Measurements from ENCODE around the gene SNF8.
"Not testable (repeated sequence)": the region's sequence is repeated elsewhere in the genome, so short reads cannot be mapped to it uniquely, and the experiment has no call there.

Gene SNF8, protein sequence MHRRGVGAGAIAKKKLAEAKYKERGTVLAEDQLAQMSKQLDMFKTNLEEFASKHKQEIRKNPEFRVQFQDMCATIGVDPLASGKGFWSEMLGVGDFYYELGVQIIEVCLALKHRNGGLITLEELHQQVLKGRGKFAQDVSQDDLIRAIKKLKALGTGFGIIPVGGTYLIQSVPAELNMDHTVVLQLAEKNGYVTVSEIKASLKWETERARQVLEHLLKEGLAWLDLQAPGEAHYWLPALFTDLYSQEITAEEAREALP
- total RNA-seq = 42.7 to 76.1 reads per million in 2 experiments

DNA sequence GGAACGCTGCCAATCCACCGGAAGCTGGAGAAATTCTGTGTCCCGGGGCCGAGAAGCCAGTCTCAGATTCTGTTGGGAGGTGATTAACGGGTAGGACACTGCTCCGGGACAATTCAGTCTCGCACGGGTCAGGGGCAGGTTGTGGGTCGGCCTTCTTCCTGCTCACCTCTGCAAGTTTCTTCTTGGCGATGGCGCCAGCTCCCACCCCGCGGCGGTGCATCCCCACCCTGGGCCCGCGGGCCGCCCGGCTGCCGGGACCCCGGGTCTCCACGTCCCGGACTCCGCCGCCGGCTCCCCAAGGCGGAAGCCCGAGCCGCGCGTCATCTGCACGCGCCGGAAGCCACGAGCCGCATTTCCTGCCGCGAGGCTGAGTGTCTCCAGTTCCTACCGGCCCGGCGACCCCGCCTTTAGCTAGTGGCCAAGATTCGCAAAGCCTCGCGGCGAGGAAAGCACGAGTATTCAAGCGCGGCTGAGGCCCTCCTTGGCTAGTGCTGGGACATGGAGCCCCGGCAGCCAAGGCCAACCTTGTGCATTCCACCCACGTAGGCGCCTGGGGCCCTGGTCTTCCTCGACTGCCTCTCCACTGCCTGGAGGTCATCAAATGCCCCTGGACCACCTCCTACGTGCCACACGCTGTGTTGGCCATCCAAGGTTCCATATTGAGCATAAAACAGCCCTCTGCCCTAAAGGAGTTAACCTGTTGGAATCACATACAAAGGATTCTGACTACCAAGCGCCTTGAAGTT, at the start of gene SNF8:
Gene SNF8 (minus strand): TSS at position 328 of the 746 bp plus-strand sequence. CDS start 108 bp downstream, at position 220.
- DNase-seq (ENCODE audit: low read depth) = peak; percentile 89

DNA sequence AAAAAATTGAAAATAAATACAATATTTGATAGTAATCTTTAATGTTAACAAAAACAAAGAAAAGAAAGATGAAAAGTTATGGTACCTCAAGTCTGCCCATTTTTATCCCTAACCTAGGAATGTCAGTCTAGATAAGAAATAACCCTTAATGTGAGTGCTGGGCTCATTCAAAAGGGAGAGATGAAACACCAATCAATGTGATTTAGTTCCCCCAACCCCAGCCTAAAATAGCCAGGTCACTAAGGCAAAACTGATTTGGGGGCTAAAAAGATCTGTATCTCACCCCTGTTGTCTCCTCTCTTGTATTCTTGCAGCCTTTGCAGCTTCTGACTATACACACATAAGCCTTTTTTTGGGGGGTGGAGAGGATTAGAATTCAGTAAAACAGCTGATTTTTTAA, 49.3 kb upstream of the SNF8 start:
- no peak for DNase-seq (ENCODE audit: low read depth)

DNA sequence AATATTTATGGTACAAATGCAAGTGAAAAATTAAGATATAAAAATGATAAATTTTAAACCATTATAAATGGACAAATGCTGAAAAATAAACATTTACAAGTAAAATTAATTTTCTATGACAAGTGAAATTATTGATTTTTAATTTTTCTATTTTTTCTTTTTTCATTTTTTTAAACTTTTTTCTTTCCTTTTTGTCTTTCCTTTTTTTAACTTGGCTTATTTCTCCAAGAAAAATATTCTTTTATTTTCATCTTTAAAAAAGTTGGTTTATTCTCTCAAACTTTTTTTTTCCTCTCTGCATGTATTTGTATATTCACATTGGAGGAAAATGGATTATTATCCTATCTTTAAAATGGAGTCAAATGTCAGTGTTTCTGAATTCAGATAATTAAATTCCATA, 48.7 kb upstream of the SNF8 start:
- DNase-seq (ENCODE audit: low read depth) = no peak

DNA sequence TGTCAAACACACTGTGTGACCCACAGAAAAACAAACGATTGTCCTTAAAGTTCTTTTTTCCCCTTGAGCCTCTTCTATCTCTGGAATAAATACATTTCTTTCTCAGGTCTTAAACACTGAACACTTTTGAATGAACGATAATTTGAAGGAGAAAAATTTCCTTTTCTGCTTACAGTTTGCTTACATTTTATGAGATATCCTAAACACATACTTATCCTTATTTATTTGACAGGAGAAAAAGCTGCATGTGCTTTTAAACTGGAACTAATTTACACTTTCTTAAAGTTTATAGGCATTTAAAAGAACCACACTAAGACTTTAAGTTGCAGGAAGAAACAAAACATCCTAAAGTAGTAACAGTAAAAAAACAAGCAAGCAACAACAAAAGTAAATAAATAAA, 47.8 kb upstream of the SNF8 start:
- no peak for DNase-seq (ENCODE audit: low read depth)

DNA sequence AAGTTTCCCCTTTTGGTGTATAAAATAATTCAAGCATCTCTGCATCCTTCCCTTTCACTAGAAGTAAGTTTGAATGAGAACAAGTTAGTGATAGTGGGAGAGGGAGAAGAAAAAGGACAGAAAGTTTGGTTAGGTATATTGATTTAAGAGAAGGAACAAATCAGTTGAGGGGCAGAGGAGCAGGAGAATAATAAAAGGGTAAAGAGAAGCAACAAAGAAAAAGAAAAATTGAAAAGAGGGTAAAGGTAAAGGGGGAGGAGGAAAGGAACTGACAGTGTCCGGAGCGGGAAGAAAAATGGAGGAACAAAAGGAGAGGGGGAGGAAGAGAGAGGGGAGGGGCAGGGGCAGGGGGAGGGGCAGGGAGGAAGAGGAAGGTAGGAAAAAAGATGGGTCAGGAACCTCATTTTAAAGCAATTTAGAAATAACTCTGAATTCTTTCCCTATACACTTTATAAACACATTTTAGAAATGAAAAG, 46.3 kb upstream of the SNF8 start:
- DNase-seq (ENCODE audit: low read depth) = no peak

DNA sequence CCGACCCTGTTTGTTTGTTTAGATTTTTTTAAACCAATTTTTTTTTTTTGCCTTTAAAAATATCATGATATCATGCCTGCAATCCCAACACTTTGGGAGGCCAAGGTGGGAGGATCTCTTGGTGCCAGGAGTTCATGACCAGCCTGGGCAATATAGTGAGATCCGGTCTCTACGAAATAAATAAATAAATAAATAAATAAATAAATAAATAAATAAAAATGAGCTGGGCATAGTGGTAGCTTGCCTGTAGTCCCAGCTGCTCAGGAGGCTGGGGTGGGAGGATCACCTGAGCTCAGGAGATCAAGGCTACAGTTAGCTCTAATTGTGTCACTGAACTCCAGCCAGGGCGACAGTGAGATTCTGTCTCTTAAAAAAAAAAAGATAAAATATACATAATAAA, 44.5 kb upstream of the SNF8 start:
- no peak for DNase-seq (ENCODE audit: low read depth)

DNA sequence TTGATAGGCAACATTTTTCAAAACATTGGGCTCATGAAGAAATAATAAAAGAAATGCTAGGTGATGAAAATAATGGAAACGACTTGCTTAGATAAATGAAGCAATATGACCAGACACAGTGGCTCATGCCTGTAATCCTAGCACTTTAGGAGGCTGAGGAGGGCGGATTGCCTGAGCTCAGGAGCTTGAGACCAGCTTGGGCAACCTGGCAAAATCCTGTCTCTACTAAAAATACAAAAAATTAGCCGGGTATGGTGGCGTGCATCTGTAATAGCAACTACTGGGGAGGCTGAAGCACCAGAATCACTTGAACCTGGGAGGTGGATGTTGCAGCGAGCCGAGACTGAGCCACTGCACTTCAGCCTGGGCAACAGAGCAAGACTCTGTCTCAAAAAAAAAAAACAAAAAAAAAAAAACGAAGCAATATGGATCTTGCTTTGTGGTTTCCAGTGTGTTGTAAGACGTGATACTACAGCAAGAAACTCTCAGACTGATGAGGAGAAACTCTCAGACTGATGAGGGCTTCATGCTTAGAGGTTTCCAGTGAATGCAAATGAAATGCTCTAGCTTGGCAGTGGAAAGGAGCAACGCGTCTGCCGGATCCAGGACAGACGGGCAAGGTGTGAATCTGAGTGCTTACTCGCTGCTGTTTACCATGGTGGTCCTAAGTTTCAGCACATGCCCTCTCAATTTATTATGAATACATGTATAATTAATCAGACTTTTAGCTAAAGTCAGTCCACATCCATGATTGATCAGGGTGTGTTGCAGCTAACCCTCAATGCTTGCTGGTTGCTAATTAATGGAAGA, 41.0 kb upstream of the SNF8 start:
- DNase-seq (ENCODE audit: low read depth) = no peak

DNA sequence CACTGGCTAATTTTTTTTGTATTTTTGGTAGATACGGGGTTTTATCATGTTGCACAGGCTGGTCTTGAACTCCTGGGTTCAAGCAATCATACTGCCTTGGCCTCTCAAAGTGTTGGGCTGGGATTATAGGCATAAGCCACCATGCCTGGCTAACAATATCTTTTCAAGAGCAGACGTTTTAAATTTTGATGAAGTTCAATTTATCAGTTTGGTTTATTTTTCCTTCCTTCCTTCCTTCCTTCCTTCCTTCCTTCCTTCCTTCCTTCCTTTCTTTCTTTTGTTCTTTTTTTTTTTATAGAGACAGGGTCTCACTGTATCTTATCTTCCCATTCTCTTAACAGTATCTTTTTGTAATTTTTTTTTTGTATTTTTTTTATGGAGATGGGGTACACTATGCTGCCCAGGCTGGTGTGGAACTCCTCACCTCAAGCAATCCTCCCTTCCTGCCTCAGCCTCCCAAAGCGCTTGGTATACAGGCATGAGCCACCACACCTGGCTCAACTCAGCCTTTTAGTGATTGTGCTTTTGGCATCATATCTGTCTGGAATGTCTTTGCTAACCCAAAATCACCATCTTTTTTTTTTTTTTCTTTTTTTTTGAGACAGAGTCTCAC, 37.4 kb upstream of the SNF8 start:
- no peak for DNase-seq (ENCODE audit: low read depth)

DNA sequence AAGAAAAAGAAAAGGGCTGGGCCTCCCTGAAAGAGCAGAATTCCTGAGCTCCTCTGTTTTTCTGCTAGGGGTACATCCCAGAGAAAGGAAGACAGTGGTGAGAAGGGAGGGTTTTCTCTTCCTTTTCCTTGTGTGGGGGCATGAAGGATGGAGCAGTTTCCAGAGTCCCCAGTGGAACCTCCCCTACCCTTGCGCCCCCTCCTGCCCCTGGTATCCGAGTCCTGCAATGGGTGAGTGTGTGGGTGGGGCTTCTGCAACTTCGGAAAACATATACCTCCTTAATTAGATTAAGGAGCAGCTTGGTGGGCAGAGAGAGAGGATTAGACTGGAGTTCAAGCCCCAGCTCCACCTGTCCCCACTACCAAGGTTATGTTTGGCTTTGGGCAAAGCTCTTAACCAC, 29.2 kb upstream of the SNF8 start:
- no peak for DNase-seq (ENCODE audit: low read depth)

DNA sequence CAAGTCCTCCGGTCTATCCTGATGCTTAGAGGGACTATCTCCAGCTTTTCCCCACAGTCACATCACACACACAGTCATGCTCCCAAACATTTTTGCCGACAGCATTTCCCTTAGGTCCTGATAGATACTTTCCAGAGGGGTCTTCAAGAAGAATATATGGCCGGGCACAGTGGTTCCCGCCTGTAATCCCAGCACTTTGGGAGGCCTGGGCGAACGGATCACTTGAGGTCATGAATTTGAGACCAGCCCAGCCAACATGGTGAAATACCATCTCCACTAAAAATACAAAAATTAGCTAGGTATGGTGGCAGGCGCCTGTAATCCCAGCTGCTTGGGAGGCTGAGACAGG, 28.1 kb upstream of the SNF8 start:
- no peak for DNase-seq (ENCODE audit: low read depth)

DNA sequence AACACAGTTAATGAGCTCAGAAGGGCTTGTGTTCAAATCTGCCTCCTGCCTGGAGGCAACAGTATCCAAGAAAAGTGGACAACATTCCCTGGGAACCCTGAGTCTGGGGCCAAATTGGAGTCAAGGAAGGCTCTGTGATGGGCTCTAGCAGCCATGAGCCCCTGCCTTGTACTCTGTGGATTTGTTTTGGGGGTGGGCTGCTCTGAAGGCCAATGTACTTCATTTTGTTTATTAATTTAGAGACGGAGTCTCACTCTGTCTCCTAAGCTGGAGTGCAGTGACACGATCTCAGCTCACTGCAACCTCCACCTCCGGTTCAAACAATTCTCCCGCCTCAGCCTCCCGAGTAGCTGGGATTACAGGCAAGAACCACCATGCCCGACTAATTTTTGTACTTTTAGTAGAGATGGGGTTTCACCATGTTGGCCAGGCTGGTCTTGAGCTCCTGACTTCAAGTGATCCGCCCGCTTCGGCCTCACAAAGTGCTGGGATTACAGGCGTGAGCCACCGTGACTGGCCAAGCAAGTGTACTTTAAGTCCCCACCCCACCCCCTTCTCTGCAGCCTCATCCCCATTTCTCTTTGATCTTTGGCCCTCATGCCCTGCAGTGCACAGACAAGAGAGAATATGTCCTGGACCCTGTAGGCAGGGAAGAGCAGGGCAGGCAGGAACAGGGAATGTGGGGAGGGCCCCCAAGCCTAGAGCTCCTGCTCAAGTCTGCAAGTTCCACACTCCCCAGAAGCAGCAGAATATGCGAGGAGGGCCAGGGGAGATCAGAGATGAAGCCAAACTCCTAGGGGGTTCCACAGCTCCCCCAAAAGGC, 26.4 kb upstream of the SNF8 start:
- no peak for DNase-seq (ENCODE audit: low read depth)

DNA sequence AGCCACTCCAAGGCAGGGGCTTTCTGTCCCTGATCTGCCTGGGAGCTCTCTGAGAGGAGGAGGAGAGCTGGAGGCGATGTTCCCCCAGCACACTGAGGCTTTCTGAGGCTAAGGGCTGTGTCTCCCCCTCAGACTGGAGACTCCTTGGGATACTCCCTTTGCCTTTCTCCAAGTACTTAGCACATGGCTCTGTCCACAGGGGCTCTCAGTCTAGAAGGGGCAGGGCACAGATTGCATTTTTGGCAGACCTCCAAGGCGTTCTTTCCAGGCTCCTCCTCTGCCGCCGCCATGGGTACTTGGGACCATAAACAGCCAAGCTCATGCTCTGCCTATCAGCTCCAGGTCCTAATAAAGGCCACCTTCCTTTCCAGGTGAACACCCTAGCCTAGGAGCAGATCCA, 25.6 kb upstream of the SNF8 start:
- DNase-seq (ENCODE audit: low read depth) = no peak

DNA sequence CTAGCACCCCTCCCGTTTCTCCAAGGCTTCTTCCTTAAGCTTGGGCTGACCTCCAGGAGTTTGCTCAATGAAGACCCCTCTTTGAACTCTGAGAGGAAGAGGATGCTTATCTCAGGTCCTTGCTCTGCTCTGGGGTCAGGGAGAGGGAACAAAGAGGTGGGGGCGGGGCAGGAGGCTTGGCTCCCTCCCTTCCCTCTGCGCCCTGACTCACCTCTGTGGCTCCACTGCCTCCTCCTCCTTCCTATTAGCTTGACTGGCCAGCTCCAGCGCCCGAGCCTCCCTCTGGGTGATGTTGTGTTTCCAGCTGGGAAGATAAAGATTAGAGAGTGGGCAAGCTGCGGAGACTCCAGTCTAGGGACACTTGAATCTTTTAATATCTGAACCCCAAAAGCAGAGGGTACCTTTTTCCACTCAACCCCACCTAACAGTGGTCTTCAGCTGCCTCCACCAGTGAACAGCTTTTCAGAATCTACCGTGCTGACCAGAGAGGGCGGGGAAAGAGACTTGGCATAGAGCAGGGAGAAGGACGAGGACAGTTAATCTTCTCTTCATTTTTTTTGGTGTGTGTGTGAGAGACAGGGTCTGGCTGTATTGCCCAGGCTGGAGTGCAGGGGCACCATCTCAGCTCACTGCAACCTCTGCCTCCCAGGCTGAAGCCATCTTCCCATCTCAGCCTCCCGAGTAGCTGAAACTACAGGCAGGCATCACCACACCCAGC, 17.0 kb upstream of the SNF8 start:
- no peak for DNase-seq (ENCODE audit: low read depth)

DNA sequence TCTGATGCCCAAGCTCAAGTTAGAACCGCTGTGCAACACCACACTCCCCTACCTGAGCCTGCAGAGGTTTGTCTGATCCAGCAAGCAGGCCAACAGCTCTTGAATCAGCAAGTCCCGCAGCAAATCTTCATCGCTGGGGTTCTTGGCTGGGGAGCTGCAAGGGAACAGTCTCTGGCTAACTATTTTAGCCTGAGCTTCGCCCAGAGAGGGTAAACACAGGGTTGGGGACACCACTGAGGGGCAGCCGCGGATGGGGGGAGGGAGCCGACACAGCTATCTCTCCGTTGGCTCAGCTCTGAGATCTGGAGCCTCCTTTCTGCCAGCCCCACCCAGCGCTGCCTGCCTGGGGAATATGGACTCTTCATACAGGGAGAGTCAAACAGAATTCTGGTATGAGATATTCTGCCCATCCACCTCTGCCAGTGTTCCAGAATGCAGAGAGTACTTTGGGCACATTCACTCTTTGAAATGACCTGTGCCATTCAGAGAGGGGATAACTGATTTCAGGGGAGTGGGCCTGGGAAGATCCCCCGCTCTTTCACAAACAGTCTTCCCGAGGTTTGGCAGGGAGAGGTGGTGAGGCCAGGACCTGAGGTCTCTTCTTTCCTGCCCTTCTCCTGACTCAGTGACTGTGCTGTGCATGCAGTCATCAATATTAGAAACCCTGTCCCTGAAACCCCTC, 16.3 kb upstream of the SNF8 start:
- no peak for DNase-seq (ENCODE audit: low read depth)

DNA sequence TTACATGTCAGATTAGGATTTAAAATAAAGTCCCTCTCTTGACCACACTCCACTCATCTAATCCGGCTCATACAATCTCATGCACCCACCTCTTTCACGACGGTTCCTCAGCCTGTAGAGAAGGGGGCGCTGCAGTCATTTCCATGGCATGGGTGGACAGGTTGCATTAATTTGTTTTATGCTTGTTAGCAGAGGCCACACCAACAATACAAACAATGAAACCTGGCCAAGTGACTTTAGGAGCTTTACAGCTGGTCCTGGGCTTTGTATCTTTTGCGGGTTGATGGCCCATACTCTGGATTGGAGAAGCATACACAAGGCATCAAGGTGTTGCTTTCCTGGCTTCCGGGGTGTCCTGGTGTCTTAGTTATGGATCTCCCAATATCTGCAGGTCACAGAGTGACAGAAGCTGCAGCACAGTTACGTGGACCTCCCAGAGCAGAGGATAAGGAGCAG, 9.7 kb upstream of the SNF8 start:
- DNase-seq (ENCODE audit: low read depth) = no peak

DNA sequence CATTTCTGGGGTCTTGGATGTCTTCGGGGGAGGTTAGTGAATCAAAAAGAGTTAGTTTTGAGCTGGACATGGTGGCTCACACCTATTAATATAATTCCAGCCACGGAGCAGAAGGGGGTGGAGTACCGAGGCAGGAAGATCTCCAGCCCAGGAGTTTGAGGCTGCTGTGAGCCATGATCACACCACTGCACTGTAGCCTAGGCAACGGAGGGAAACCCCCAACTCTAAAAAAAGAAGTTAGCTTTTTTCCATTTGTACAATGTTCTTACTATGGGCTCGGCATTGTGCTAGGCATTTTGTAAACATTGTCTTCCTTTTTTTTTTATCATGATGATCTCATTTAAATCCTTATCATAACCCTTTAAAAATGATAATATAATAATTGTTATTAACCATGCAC, 8.3 kb upstream of the SNF8 start:
- DNase-seq (ENCODE audit: low read depth) = no peak

DNA sequence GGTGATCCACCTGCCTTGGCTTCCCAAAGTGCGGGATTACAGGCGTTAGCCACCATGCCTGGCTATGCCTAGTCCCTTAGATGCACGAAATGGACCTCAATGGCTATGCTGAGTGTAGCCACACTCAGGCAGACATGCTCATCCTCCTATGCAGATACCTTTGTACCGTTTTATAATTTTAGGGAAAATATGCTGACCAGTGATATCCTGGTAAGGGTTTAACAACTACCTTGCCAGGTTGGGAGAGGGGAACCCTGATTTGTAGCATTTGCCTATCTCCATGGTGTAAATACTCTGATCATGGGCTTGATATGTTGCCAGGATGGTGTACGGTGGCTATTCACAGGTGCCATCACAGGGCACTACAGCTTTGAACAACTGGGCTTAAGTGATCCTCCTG, 6.9 kb upstream of the SNF8 start:
- DNase-seq (ENCODE audit: low read depth) = no peak

DNA sequence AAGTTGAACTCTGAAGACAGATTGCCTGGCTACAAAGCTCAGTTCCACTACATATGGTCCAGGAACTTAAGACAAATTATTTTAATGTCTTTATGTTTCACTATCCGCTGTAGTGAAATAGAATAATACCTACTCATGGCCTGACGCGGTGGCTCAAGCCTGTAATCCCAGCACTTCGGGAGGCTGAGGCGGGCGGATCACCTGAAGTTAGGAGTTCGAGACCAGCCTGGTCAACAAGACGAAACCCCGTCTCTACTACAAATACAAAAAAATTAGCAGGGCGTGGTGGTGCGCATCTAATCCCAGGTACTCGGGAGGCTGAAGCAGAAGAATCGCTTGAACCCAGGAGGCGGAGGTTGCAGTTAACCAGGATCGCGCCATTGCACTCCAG, 614 bp upstream of the SNF8 start:
- DNase-seq (ENCODE audit: low read depth) = not testable (repeated sequence)

DNA sequence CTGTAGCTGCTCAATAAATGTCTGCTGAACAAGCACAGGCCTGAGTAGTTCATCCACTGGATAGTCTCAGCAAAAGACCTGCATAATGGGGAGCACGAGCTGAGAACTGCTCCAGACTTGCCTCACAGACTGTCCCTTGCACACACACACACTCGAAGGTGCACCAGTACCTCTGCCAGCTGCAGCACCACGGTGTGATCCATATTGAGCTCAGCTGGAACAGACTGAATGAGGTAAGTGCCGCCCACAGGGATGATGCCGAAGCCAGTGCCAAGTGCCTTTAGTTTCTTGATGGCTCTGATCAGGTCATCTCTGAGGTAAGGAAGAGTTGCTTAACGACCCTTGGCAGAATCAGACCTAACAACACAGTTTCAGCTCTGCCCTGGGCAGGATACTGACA, 11.6 kb downstream of the SNF8 start:
- no peak for DNase-seq (ENCODE audit: low read depth)

DNA sequence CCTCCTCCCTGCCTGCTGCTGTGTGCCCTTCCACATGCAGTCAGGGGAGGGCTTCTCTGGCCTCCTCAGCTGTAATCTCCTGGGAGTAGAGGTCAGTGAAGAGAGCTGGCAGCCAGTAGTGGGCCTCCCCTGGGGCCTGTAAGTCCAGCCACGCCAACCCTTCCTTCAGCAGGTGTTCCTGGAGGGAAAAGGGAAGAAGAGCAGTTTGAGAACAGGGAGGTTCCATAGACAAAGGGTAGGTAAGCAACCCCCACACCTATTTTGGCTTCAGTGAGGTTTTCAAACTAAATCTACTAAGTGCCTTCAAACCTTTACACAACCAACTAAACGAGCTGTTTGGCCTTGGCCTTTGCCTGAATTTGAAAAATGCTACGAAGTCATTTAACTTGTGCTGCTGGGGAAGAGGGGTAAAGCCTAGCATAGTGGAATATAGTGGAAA, 14.2 kb downstream of the SNF8 start:
- no peak for DNase-seq (ENCODE audit: low read depth)

Measured in T follicular helper cell (primary cell).